CD4-positive, CD25-positive, alpha-beta regulatory T cell (primary cell): ENCODE measurements around the gene STXBP6. TPM values are rescaled to one million over a fixed set of nuclear protein-coding genes. Genes with fewer than 3 reads are reported as not detected.

ENCODE experiments used
- ATAC-seq, 2 donors: fragments of 150-1000 bp; cut with Tn5 transposase; one replicate each; pipeline ENCODE4 v1.10.0; 2021; ENCODE audit warnings: low read depth in 2 of 2, moderate number of reproducible peaks in 2 of 2, moderate library complexity in 1 of 2
- DNase-seq, 3 donors: peaks; one replicate each; pipeline versions ENCODE4 v3.0.0 to v3.0.0-alpha.2; 2012 to 2022; ENCODE audit warnings: mixed read lengths in 1 of 3
- H3K27ac ChIP-seq: one replicate; pipeline ENCODE4 v1.7.0; 2013; ENCODE audit warnings: mild to moderate bottlenecking, low read length; ENCODE audit not compliant: insufficient read depth, poor library complexity, severe bottlenecking
- H3K27me3 ChIP-seq: one replicate; pipeline ENCODE4 v1.7.0; 2013; ENCODE audit warnings: low read length; ENCODE audit not compliant: control insufficient read depth, insufficient read depth
- H3K36me3 ChIP-seq: one replicate; pipeline ENCODE4 v1.7.0; 2013; ENCODE audit warnings: mild to moderate bottlenecking, low read length, moderate library complexity; ENCODE audit not compliant: control insufficient read depth, insufficient read depth
- H3K4me1 ChIP-seq: 2 replicates; pipeline ENCODE4 v1.7.0; 2013; ENCODE audit warnings: mild to moderate bottlenecking, low read length; ENCODE audit not compliant: insufficient read depth, control insufficient read depth, poor library complexity, severe bottlenecking
- H3K4me3 ChIP-seq: one replicate; pipeline ENCODE4 v1.7.0; 2013; ENCODE audit warnings: low read depth, mild to moderate bottlenecking, low read length, moderate library complexity
- H3K9me3 ChIP-seq, 2 experiments: 1 replicate in 1 of 2; 2 replicates in 1 of 2; pipeline ENCODE4 v1.7.0; 2013; ENCODE audit warnings: low read length in 2 of 2, mild to moderate bottlenecking in 1 of 2, moderate library complexity in 1 of 2; ENCODE audit not compliant: control insufficient read depth in 2 of 2
- H3K27ac Mint-ChIP-seq, 3 donors: one replicate each; pipeline ENCODE4 v1.8.0; 2020 to 2022; ENCODE audit warnings: mild to moderate bottlenecking in 3 of 3, mixed read lengths in 3 of 3, moderate library complexity in 2 of 3
- H3K27me3 Mint-ChIP-seq: one replicate; pipeline ENCODE4 v1.8.0; 2022; ENCODE audit warnings: mild to moderate bottlenecking, mixed read lengths
- H3K36me3 Mint-ChIP-seq: one replicate; pipeline ENCODE4 v1.8.0; 2020; ENCODE audit warnings: mixed read lengths
- H3K4me1 Mint-ChIP-seq, 4 donors: one replicate each; pipeline ENCODE4 v1.8.0; 2020 to 2022; ENCODE audit warnings: mixed read lengths in 4 of 4, mild to moderate bottlenecking in 1 of 4
- H3K4me3 Mint-ChIP-seq, 4 donors: one replicate each; pipeline ENCODE4 v1.8.0; 2020 to 2022; ENCODE audit warnings: mild to moderate bottlenecking in 4 of 4, mixed read lengths in 4 of 4, moderate library complexity in 3 of 4
- H3K9me3 Mint-ChIP-seq, 7 donors: one replicate each; pipeline ENCODE4 v1.8.0; 2020 to 2022; ENCODE audit warnings: mixed read lengths in 7 of 7, mild to moderate bottlenecking in 3 of 7, moderate library complexity in 2 of 7
- polyA plus RNA-seq, 4 donors: library from polyadenylated mRNA; unstranded; fragments of 300-500 nt; fragmentation: Illumina TruSeq; gene quantifications; one replicate each; pipeline ENCODE4 v1.2.3, GENCODE V29; 2021
- total RNA-seq: library from RNA; stranded (reverse); gene quantifications from one replicate; pipeline ENCODE4 v1.2.3, GENCODE V29; 2022

STXBP6 gene
- total and polyA plus RNA-seq, 5 donors from 2014 or later = not detected

GRCh38 chr14:24881116-24881893 lies 168.6 kb downstream of the STXBP6 start:
- Mint-ChIP-seq H3K27ac (no peak overlapping the region), H3K27me3 (peaks cover 5% of the 10 kb centered on the region), H3K36me3 (no peaks in the 10 kb centered on the region), H3K4me1 (no peaks in the 10 kb centered on the region), H3K9me3 (peaks cover 0 to 1% (median 0%) of the 10 kb centered on the region in 7 donors), H3K4me3 (no peak overlapping the region)
- Histone ChIP-seq H3K36me3 (no peaks in the 10 kb centered on the region), H3K27ac (no peak overlapping the region), H3K4me3 (no peak overlapping the region), H3K9me3 (no peaks in the 10 kb centered on the region), H3K27me3 (no peaks in the 10 kb centered on the region), H3K4me1 (no peaks in the 10 kb centered on the region)
- no peak for DNase-seq
- ATAC-seq = no peak

GRCh38 chr14:24880689-24881088 lies 169.3 kb downstream of the STXBP6 start:
- Histone ChIP-seq H3K27me3 (no peaks in the 10 kb centered on the region), H3K4me1 (no peaks in the 10 kb centered on the region), H3K36me3 (no peaks in the 10 kb centered on the region), H3K9me3 (no peaks in the 10 kb centered on the region), H3K4me3 (no peak overlapping the region), H3K27ac (no peak overlapping the region)
- Mint-ChIP-seq H3K9me3 (peaks cover 0 to 1% (median 0%) of the 10 kb centered on the region in 7 donors), H3K4me1 (no peaks in the 10 kb centered on the region), H3K36me3 (no peaks in the 10 kb centered on the region), H3K4me3 (no peak overlapping the region), H3K27ac (no peak overlapping the region), H3K27me3 (peaks cover 5% of the 10 kb centered on the region)
- ATAC-seq (no peak), DNase-seq (no peak)

DNA sequence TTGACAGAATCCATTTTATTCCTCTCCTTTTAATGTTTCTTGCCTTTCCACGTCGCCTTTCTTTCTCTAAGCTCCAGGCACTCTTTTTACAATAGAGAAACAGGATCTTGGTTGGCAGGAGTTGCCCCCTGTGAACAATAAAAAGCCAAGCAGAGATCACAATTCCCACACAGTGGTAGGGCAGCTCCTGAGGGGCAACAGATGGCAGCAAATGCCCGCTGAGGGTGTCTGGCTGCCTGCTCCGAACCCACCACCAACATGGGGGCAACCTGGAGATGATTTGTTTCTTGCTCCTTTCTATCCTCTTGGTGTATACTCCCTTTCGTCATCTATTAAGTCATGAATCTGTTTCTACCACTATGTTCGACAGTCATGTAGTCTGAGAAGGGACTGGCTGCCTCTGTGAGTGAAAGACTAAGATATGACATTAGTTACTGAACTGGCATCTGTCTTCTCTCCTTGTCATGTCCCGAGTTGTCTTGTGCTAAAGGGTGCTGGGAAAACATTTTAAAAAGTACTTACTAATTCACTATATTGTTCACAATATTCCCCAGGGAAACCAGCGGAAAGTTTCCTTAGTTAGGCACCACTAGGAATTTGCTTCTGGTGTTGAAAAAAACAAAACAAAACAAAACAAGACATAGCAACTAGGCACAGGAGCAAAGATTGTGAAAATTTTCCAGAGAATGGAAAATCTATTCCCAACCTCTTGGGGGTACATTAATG lies 170.1 kb downstream of the STXBP6 start:
- DNase-seq = no peak
- Mint-ChIP-seq H3K27me3 (peaks cover 5% of the 10 kb centered on the region), H3K36me3 (no peaks in the 10 kb centered on the region), H3K27ac (no peak overlapping the region), H3K4me1 (no peaks in the 10 kb centered on the region), H3K4me3 (no peak overlapping the region), H3K9me3 (peaks cover 0 to 1% (median 0%) of the 10 kb centered on the region in 7 donors)
- Histone ChIP-seq H3K36me3 (no peaks in the 10 kb centered on the region), H3K27ac (no peak overlapping the region), H3K9me3 (no peaks in the 10 kb centered on the region), H3K4me1 (no peaks in the 10 kb centered on the region), H3K4me3 (no peak overlapping the region), H3K27me3 (no peaks in the 10 kb centered on the region)
- ATAC-seq = no peak

GRCh38 chr14:24876996-24877395 lies 173.0 kb downstream of the STXBP6 start:
- no peak overlapping the region for H3K4me3 ChIP-seq
- DNase-seq = no peak
- H3K36me3 ChIP-seq = no peaks in the 10 kb centered on the region
- Mint-ChIP-seq H3K36me3 (no peaks in the 10 kb centered on the region), H3K4me3 (no peak overlapping the region), H3K9me3 (peaks cover 0 to 1% (median 0%) of the 10 kb centered on the region in 7 donors), H3K4me1 (no peaks in the 10 kb centered on the region), H3K27me3 (peaks cover 5% of the 10 kb centered on the region), H3K27ac (no peak overlapping the region)
- H3K27me3 ChIP-seq = no peaks in the 10 kb centered on the region
- ATAC-seq = no peak
- H3K4me1 ChIP-seq = no peaks in the 10 kb centered on the region
- no peaks in the 10 kb centered on the region for H3K9me3 ChIP-seq
- H3K27ac ChIP-seq = no peak overlapping the region

DNA sequence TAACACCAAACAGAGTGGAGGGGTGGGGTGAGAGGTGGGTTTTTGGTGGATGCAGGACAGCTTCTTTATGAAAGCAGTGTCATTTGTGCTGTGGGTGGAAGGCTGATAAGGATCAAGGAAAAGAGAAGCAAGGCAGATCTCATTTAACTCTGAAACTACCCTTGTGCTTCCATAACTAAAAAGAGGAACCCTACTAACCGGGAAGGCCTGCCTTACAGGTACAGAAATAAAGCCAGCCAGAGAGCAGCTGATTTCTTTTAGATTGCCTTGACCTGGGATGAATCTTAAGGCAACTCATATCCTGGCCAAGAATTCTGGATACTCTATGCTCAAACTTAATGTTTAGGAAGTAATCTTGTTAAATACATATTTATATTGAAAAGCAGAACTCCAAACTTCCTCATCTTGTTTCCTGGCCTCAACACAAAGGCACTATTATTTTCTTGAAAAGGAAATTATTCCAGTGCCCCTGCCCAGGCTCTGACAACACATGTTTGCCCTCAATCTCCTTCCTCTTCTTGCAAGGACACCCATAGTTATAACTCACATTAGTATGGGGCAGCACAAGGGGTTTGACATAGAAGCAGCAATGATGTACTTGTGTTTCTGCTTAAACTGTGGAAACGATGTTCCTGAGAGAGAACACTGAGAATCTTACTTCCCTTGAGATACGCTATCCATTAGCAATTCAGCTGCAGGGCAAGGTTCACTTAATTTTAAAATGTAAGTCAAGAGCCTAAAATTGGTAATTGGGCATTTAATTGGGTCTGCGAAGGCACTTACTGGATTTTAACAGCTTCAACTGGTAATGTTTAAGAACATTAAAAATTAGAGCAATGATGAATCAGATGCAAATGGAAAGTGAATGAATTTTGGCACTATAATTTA lies 173.7 kb downstream of the STXBP6 start:
- H3K27me3 Mint-ChIP-seq = peaks cover 10% of the 10 kb centered on the region
- H3K4me1 Mint-ChIP-seq = no peaks in the 10 kb centered on the region
- H3K9me3 ChIP-seq = no peaks in the 10 kb centered on the region
- no peak overlapping the region for H3K4me3 ChIP-seq
- peaks cover 0 to 1% (median 0%) of the 10 kb centered on the region in 7 donors for H3K9me3 Mint-ChIP-seq
- H3K36me3 Mint-ChIP-seq = no peaks in the 10 kb centered on the region
- ATAC-seq = no peak
- no peak overlapping the region for H3K27ac Mint-ChIP-seq
- no peak overlapping the region for H3K27ac ChIP-seq
- no peak overlapping the region for H3K4me3 Mint-ChIP-seq
- no peaks in the 10 kb centered on the region for H3K4me1 ChIP-seq
- no peaks in the 10 kb centered on the region for H3K36me3 ChIP-seq
- DNase-seq = no peak
- H3K27me3 ChIP-seq = no peaks in the 10 kb centered on the region

GRCh38 chr14:24875203-24875838 lies 174.6 kb downstream of the STXBP6 start:
- Mint-ChIP-seq H3K27ac (no peak overlapping the region), H3K27me3 (peaks cover 14% of the 10 kb centered on the region), H3K36me3 (no peaks in the 10 kb centered on the region), H3K4me1 (no peaks in the 10 kb centered on the region), H3K4me3 (no peak overlapping the region), H3K9me3 (peaks cover 0 to 4% (median 0%) of the 10 kb centered on the region in 7 donors)
- Histone ChIP-seq H3K36me3 (no peaks in the 10 kb centered on the region), H3K4me1 (no peaks in the 10 kb centered on the region), H3K27me3 (no peaks in the 10 kb centered on the region), H3K9me3 (no peaks in the 10 kb centered on the region), H3K4me3 (no peak overlapping the region), H3K27ac (no peak overlapping the region)
- DNase-seq = no peak
- no peak for ATAC-seq

- no peaks in the 10 kb centered on the region for H3K27me3 ChIP-seq
- no peak overlapping the region for H3K27ac ChIP-seq
- ATAC-seq (no peak), DNase-seq (no peak)
- peaks cover 0 to 4% (median 0%) of the 10 kb centered on the region in 7 donors for H3K9me3 Mint-ChIP-seq
- no peak overlapping the region for H3K4me3 ChIP-seq
- H3K27ac Mint-ChIP-seq = no peak overlapping the region
- no peaks in the 10 kb centered on the region for H3K9me3 ChIP-seq
- no peaks in the 10 kb centered on the region for H3K36me3 ChIP-seq
- H3K4me1 ChIP-seq = no peaks in the 10 kb centered on the region
- peaks cover 14% of the 10 kb centered on the region for H3K27me3 Mint-ChIP-seq
- H3K4me3 Mint-ChIP-seq = no peak overlapping the region
- H3K4me1 Mint-ChIP-seq = no peaks in the 10 kb centered on the region
- H3K36me3 Mint-ChIP-seq = no peaks in the 10 kb centered on the region
Measured at GRCh38 chr14:24874514-24875202, 175.3 kb downstream of the STXBP6 start.
